IMR-90 (cell line): ENCODE measurements around the gene DMRT2. TPM values are rescaled to one million over a fixed set of nuclear protein-coding genes. Genes with fewer than 3 reads are reported as not detected.

Experiments
- ATAC-seq: fragments of 200-7000 bp; cut with Tn5 transposase; 2 replicates; pipeline ENCODE4 v1.9.1; 2020; ENCODE audit warnings: low read depth, mild to moderate bottlenecking, moderate library complexity
- BruUV-seq: library from RNA; stranded (reverse); fragments of 400-500 nt; replicated peaks from 2 replicates; lab custom pipeline; 2021; lab: Mats Ljungman, UMichigan
- CTCF ChIA-PET: fragments of 300-600 bp; formaldehyde crosslinking; extraction: SDS; loops from one replicate; lab custom pipeline; 2021; ENCODE audit warnings: antibody characterized with exemption; lab: Yijun Ruan, JAX
- POLR2A ChIA-PET: fragments of 300-600 bp; sonication (Branson Sonifier 250); formaldehyde crosslinking; loops from one replicate; lab custom pipeline; 2022; ENCODE audit warnings: antibody characterized with exemption; ENCODE audit not compliant: unreplicated experiment; lab: Charles Lee
- DNase-seq: peaks from one replicate; pipeline ENCODE4 v3.0.0; 2013
- H2AFZ ChIP-seq: replicated peaks from 2 replicates; pipeline ENCODE3; 2013; ENCODE audit warnings: low read length, mild to moderate bottlenecking; ENCODE audit not compliant: poor library complexity
- H2AK5ac ChIP-seq: 2 replicates; pipeline ENCODE4 v1.6.1; 2013; ENCODE audit warnings: low read depth, low read length, inconsistent platforms
- H2AK9ac ChIP-seq: replicated peaks from 2 replicates; pipeline ENCODE3; 2013; ENCODE audit warnings: mild to moderate bottlenecking, low read depth, low read length, moderate library complexity; ENCODE audit not compliant: poor library complexity
- H2BK120ac ChIP-seq: 2 replicates; pipeline ENCODE4 v1.6.1; 2013; ENCODE audit warnings: low read depth, low read length, inconsistent platforms
- H2BK15ac ChIP-seq: 3 replicates; pipeline ENCODE4 v1.6.1; 2013; ENCODE audit warnings: low read depth, low read length, inconsistent platforms
- H2BK20ac ChIP-seq: 2 replicates; pipeline ENCODE4 v1.6.1; 2013; ENCODE audit warnings: low read depth, mild to moderate bottlenecking, inconsistent platforms, low read length, moderate library complexity
- H2BK5ac ChIP-seq: 2 replicates; pipeline ENCODE4 v1.6.1; 2013; ENCODE audit warnings: mild to moderate bottlenecking, low read depth, low read length, inconsistent platforms; ENCODE audit not compliant: poor library complexity, severe bottlenecking
- H3K14ac ChIP-seq: replicated peaks from 2 replicates; pipeline ENCODE4 v1.6.1; 2013; ENCODE audit warnings: low read depth, low read length, inconsistent platforms
- H3K18ac ChIP-seq: 2 replicates; pipeline ENCODE4 v1.6.1; 2013; ENCODE audit warnings: low read depth, low read length, control low read depth
- H3K23ac ChIP-seq: 2 replicates; pipeline ENCODE4 v1.6.1; 2013; ENCODE audit warnings: low read depth, low read length, inconsistent platforms
- H3K27ac ChIP-seq: 2 replicates; pipeline ENCODE4 v1.5.1; 2013; ENCODE audit warnings: mild to moderate bottlenecking, control low read depth, low read length; ENCODE audit not compliant: insufficient read depth
- H3K27me3 ChIP-seq: 2 replicates; pipeline ENCODE4 v1.6.1; 2013; ENCODE audit warnings: low read length; ENCODE audit not compliant: control insufficient read depth, insufficient read depth
- H3K36me3 ChIP-seq: 2 replicates; pipeline ENCODE4 v1.6.1; 2013; ENCODE audit warnings: low read length, mixed read lengths; ENCODE audit not compliant: control insufficient read depth, insufficient read depth
- H3K4ac ChIP-seq: 2 replicates; pipeline ENCODE4 v1.6.1; 2013; ENCODE audit warnings: low read depth, low read length, inconsistent platforms
- H3K4me1 ChIP-seq: 2 replicates; pipeline ENCODE4 v1.6.1; 2013; ENCODE audit warnings: low read length, mixed read lengths; ENCODE audit not compliant: control insufficient read depth, insufficient read depth
- H3K4me2 ChIP-seq: 2 replicates; pipeline ENCODE4 v1.6.1; 2013; ENCODE audit warnings: low read depth, mild to moderate bottlenecking, control low read depth, low read length, moderate library complexity
- H3K4me3 ChIP-seq: 2 replicates; pipeline ENCODE4 v1.5.1; 2013; ENCODE audit warnings: low read depth, mild to moderate bottlenecking, control low read depth, low read length, moderate library complexity; ENCODE audit not compliant: insufficient read depth
- H3K56ac ChIP-seq: 2 replicates; pipeline ENCODE4 v1.6.1; 2013; ENCODE audit warnings: low read length, inconsistent platforms; ENCODE audit not compliant: insufficient read depth; ENCODE audit errors: extremely low read depth
- H3K79me1 ChIP-seq, 2 experiments: 2 replicates each; pipeline ENCODE4 v1.6.1; 2013; ENCODE audit warnings: low read length in 2 of 2, inconsistent platforms in 1 of 2, low read depth in 1 of 2
- H3K9ac ChIP-seq: 2 replicates; pipeline ENCODE4 v1.6.1; 2013; ENCODE audit warnings: low read depth, low read length, control low read depth
- H3K9me1 ChIP-seq: 2 replicates; pipeline ENCODE4 v1.6.1; 2013; ENCODE audit warnings: low read length, inconsistent platforms; ENCODE audit not compliant: insufficient read depth
- H3K9me3 ChIP-seq: 2 replicates; pipeline ENCODE4 v1.6.1; 2013; ENCODE audit warnings: low read length; ENCODE audit not compliant: control insufficient read depth, insufficient read depth
- H4K20me1 ChIP-seq: 2 replicates; pipeline ENCODE4 v1.6.1; 2013; ENCODE audit warnings: low read length, inconsistent platforms; ENCODE audit not compliant: insufficient read depth
- H4K5ac ChIP-seq: 2 replicates; pipeline ENCODE4 v1.6.1; 2013; ENCODE audit warnings: mild to moderate bottlenecking, low read depth, low read length, control low read depth
- H4K8ac ChIP-seq, 2 experiments: 2 replicates each; pipeline ENCODE4 v1.6.1; 2013; ENCODE audit warnings: low read depth in 2 of 2, low read length in 2 of 2, control low read depth in 1 of 2, inconsistent platforms in 1 of 2
- H4K91ac ChIP-seq: 2 replicates; pipeline ENCODE4 v1.6.1; 2013; ENCODE audit warnings: low read depth, low read length, inconsistent platforms; ENCODE audit not compliant: insufficient read depth
- MAFK ChIP-seq: IDR thresholded peaks from 2 replicates; pipeline ENCODE4 v1.6.1; 2012; ENCODE audit warnings: low read depth, low read length, improper control_type of control experiment
- NFE2L2 ChIP-seq: fragments of 150-350 bp; IDR thresholded peaks from 2 replicates; pipeline ENCODE4 v1.6.1; 2016; ENCODE audit warnings: low read depth, mild to moderate bottlenecking, low read length
- RAD21 ChIP-seq: IDR thresholded peaks from 2 replicates; pipeline ENCODE4 v1.6.1; 2012; ENCODE audit warnings: low read length, improper control_type of control experiment
- WGBS, 2 experiments: methylation state at CpG; one replicate each; pipeline versions ENCODE4 v1.1.5 to v1.1.7; 2013; ENCODE audit warnings: missing lambda C conversion rate in 2 of 2; ENCODE audit not compliant: insufficient read length in 1 of 2; ENCODE audit errors: extremely low coverage in 2 of 2; 5-methylcytosine and 5-hydroxymethylcytosine counted together
- dilution Hi-C: fragments of 300-500 bp; cut with HindIII; formaldehyde crosslinking; loops from one replicate; pipeline ENCODE4 v1.14.3; 2018; ENCODE audit warnings: low sequenced_read_pairs; ENCODE audit not compliant: unreplicated experiment
- in situ Hi-C: fragments of 300-500 bp; cut with MboI; formaldehyde crosslinking; loops from 3 replicates; pipeline ENCODE4 v1.14.3; 2019; ENCODE audit warnings: low sequenced_read_pairs, inconsistent platforms, mixed read lengths
- intact Hi-C: fragments of 100-400 bp; cut with micrococcal nuclease; formaldehyde crosslinking; loops from 2 replicates; pipeline ENCODE4 v1.10.0; 2022
- polyA plus RNA-seq, 3 experiments: library from polyadenylated mRNA; depleted of rRNA; stranded (reverse); fragments of >200 nt; gene quantifications; 2 replicates each; pipeline ENCODE4 v1.2.3, GENCODE V29; 2012; ENCODE audit warnings: low replicate concordance in 1 of 3
- total RNA-seq: library from RNA; depleted of rRNA; stranded (reverse); fragments of >200 nt; gene quantifications from 2 replicates; pipeline ENCODE4 v1.2.3, GENCODE V29; 2012

The DMRT2 gene
- total and polyA plus RNA-seq, 2 of the 4 experiments (the other 2 are of a cell fraction), result not detected

- Histone ChIP-seq H2AK9ac (no peak overlapping the region), H3K79me1 (no peaks in the 10 kb centered on the region), H3K9me3 (peaks cover 25% of the 10 kb centered on the region; the same call in 1 of the 2 replicates), H3K4me3 (no peak overlapping the region), H4K8ac (no peak overlapping the region), H3K36me3 (no peaks in the 10 kb centered on the region), H2AK5ac (no peak overlapping the region), H2BK15ac (no peak overlapping the region), H4K5ac (no peak overlapping the region), H2AFZ (no peak overlapping the region), H3K4me2 (no peak overlapping the region), H3K23ac (no peak overlapping the region), H3K14ac (no peak overlapping the region), H3K9me1 (no peaks in the 10 kb centered on the region), H3K4me1 (no peaks in the 10 kb centered on the region), H2BK20ac (no peak overlapping the region), H3K27me3 (peaks cover 91% of the 10 kb centered on the region), H4K91ac (no peak overlapping the region), H3K4ac (no peak overlapping the region), H3K9ac (no peak overlapping the region), H3K18ac (no peak overlapping the region), H2BK120ac (no peak overlapping the region), H4K20me1 (no peaks in the 10 kb centered on the region), H3K27ac (no peak overlapping the region), H2BK5ac (no peak overlapping the region), H3K56ac (no peak overlapping the region)
- no TSS peak for BruUV-seq
- WGBS, 2 experiments, result 13% methylated on average over 7 of the region's 15 CpGs; no CpG with 5 or more reads in 1 of the 2 experiments
- CTCF ChIA-PET, result no interaction called here
- intact Hi-C loops (no loop called here), in situ Hi-C loops (no loop called here), dilution Hi-C loops (no loop called here)
- DNase-seq (no peak), ATAC-seq (no peak)
- TF ChIP-seq NFE2L2 (no peak), RAD21 (no peak), MAFK (no peak)
- POLR2A ChIA-PET, result no interaction called here
These were observed 1.3 kb upstream of the DMRT2 start for GRCh38 chr9:1048811-1049210.
